ENCODE results near the gene BIN1.

Gene BIN1

GRCh38 chr2:127093648-127094210 is 13.2 kb downstream of the BIN1 start:
- in situ Hi-C loops (cut with HindIII; ENCODE audit: low sequenced_read_pairs) = no loop called here

- in situ Hi-C loops (cut with HindIII; ENCODE audit: low sequenced_read_pairs) = no loop called here
These were observed 13.9 kb downstream of the BIN1 start for GRCh38 chr2:127092901-127093516.

- in situ Hi-C loops (cut with HindIII; ENCODE audit: low sequenced_read_pairs) = no loop called here
These were observed 14.6 kb downstream of the BIN1 start for GRCh38 chr2:127092306-127092705.

DNA sequence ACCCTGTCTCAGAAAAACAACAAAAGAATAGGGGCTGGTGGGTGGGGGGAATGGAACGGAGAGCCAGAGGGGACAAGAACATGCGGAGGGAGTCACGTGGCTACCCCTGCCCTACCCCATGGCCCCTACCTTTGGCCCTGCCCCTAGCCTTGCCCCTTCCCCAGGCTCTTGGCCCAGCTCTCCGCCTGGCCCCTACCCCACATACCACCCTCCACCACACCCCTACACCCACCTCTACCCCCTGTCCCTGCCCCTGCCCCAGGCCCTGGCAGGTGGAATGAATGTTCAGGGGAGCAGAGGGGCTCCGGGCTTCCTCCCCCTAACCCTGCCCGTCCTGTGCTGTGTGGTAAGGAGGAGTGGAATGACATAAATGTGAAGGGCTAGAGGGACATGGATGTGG is 15.1 kb downstream of the BIN1 start:
- in situ Hi-C loops (cut with HindIII; ENCODE audit: low sequenced_read_pairs) = no loop called here

DNA sequence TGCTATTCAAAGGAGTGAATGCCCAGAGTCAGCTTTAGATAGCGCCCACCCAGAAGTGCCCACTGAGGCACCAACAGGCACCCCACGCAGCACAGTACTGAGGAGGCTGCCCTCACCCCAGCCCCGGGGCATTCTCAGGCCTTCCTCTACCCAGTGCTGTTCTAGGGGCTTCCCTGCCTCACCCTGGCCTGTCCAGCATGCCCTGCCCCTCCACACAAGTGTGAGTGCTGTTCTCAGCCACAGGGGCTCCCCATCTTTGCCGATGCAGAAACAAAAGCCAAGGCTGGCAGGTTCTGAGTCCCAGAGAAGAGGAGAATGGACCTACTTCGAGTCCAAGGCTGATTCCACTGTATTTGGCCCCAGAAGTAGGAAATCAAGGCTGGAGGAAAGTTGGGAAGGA is 15.8 kb downstream of the BIN1 start:
- in situ Hi-C loops (cut with HindIII; ENCODE audit: low sequenced_read_pairs) = no loop called here

GRCh38 chr2:127090281-127091120 is 16.5 kb downstream of the BIN1 start:
- in situ Hi-C loops (cut with HindIII; ENCODE audit: low sequenced_read_pairs) = no loop called here

DNA sequence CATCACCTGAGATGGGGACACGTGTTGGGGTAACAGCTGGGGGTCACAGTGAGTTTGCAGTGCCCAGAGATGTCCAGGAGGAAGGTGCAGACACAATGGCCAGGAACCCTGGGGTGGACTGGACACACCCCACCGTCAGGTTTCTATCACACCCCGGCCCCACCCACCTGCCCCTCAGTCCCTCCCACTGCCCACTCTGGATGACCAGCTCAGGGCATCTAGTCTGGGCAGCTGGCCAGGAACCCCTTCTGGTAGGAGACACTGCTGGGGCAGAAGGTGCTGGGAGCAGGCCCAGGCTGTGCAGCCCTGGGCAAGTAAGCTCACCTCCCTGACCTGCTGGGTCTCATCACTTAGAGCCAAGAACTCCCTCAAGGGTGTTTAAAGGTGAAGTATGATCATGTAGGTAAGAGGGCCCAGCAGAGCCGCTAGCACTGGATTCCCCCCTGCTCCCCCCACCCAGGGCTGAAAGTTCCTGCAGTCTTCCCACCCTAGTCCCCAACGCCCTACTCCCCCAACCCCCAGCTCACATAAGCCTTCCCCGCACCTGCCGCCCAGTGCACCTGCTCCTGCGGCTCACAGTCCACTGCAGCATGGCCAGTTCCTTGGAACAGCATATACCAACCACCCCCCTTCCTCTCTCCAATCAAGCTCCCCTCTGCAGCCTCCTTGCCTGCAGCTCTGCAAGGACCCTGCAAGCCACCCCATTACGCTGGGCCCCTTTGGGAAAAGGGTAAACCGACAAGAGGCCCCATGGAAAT is 17.3 kb downstream of the BIN1 start:
- in situ Hi-C loops (cut with HindIII; ENCODE audit: low sequenced_read_pairs) = no loop called here

DNA sequence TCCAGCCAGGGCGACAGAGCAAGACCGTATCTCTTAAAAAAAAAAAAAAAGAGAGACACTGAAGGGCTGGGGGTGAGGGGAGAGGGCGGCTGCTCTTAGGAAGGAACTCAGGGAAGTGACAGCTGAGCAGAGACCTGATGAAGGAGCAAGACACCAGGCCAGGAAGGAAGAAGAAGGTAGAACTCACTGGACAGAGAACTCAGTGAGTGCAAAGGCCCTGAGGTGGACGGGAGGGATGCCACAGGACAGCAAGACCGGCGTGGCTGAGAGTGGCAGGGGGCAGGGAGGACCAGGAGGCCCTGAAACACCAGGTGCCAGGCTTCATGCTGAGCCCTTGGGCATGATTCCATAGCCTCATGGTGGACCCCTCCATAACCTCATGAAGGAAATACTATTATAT is 18.2 kb downstream of the BIN1 start:
- in situ Hi-C loops (cut with HindIII; ENCODE audit: low sequenced_read_pairs) = no loop called here

DNA sequence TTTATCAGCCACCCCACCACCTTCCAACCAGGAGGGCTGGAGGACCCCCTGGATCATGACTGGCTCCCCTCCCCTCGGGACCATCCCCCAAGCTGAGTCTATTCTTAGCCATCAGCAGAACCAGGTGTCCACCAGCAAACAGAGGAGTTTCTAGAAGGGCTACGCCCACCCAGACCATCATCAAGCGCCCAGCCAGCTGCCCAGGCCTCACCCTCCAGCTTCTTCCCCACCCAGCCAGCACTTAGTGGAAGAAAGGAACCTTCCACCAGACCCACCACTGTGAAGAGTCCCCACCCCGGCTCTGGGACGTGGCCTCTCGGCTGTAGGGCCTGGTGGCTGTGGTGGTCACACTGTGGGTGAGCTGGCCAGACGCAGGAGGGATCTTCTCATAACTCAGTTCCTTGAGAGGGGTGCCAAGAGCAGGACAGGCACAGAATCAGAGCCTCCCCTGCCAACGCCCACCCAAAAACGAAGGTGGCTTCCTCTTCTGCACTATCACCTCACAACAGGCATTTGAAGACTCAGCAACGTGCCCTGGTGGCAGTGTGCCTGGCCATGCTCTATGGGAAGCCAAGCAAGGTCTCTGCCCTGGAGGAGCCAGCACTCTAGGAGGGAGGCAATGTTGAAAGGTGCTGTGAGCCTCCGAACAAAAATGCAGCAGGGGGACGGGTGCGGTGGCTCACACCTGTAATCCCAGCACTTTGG is 19.0 kb downstream of the BIN1 start:
- in situ Hi-C loops (cut with HindIII; ENCODE audit: low sequenced_read_pairs) = no loop called here

- in situ Hi-C loops (cut with HindIII; ENCODE audit: low sequenced_read_pairs) = no loop called here
These were observed 19.8 kb downstream of the BIN1 start for GRCh38 chr2:127086990-127087790.

DNA sequence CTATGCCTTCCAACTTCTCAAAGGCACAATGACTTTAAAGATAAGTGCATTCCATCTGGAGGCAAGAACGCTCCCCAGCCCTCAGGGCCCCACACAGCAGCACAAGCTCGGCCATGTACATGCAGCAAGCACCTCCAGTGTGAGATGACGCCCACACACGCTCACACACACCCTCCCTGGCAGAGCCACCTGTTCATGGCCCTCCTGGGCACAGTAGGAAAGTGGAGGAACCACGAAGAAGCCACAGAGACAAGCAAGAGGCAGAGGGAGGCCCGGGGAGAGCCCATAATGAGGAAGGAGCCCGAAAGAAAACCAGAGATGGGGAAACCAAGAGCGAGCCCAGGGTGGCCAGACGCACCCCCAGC is 21.7 kb downstream of the BIN1 start:
- in situ Hi-C loops (cut with HindIII; ENCODE audit: low sequenced_read_pairs) = no loop called here

DNA sequence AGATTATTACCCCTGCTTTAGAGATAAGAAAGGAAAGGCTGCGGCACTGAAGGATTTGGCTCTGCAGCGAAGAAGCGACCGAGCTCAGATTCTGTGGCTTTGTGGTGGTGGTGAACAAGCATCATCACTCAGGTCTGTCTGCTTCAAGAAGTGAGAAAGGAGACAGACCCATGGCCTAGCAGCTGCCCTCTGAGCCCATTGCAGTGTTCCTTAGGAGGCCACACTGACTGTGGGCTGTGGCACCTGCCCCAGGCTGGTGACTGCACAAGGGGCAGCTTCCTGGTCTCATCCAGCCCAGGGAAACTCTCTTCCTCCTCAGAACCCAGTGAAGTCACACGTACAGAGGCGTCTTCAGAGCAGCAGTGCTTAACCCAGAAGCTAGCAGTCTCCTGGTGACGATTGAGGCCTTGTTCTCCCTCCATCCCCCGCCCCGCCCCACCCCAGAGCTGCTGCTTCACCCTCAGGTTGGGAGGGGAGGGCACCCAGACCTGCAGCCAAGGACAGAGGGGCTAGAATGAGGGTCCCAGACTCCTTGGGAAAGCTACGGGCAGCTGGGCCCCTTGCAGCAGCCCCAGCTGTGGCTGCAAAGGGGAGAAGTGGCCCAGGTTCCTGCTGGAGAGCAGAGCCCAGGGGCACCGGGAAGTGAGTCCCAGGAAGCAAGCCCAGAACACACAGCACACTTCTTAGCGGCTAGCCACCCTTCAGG is 22.2 kb downstream of the BIN1 start:
- in situ Hi-C loops (cut with HindIII; ENCODE audit: low sequenced_read_pairs) = no loop called here

DNA sequence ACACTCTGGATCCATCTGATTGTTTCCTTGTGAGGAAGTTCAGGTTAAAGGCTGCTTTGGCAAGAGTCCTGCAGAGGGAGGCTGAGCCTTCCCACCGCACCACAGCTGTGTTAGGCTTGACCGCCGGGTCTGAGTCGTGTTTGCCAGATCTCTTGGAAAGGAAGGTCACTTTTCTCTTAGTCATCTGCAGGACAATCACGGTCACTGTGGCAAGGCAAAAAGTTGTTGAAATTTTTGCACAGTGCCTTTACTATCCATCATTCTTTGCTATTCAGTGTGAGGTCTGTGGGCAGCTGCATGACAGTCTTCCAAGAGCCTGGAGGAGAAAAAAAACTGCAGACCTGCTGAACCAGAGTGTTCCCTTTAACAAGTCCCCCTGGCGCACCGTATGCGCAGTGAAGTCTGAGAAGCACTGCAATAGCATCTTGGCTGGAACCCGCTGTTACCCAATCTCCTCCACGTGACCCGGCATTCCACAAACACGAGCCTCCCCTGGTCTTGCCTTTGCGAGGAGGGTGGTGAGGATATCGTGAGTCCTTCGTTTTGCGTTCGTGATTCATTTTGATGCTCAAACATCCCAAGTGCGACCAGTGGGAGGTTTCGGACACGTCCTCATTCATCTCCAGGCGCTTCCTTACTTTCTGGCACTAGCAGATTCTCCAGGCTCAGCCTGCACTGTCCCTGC is 23.0 kb downstream of the BIN1 start:
- in situ Hi-C loops (cut with HindIII; ENCODE audit: low sequenced_read_pairs) = no loop called here

GRCh38 chr2:127082974-127083373 is 24.0 kb downstream of the BIN1 start:
- in situ Hi-C loops (cut with HindIII; ENCODE audit: low sequenced_read_pairs) = no loop called here

- in situ Hi-C loops (cut with HindIII; ENCODE audit: low sequenced_read_pairs) = no loop called here
These were observed 24.9 kb downstream of the BIN1 start for GRCh38 chr2:127081826-127082633.

DNA sequence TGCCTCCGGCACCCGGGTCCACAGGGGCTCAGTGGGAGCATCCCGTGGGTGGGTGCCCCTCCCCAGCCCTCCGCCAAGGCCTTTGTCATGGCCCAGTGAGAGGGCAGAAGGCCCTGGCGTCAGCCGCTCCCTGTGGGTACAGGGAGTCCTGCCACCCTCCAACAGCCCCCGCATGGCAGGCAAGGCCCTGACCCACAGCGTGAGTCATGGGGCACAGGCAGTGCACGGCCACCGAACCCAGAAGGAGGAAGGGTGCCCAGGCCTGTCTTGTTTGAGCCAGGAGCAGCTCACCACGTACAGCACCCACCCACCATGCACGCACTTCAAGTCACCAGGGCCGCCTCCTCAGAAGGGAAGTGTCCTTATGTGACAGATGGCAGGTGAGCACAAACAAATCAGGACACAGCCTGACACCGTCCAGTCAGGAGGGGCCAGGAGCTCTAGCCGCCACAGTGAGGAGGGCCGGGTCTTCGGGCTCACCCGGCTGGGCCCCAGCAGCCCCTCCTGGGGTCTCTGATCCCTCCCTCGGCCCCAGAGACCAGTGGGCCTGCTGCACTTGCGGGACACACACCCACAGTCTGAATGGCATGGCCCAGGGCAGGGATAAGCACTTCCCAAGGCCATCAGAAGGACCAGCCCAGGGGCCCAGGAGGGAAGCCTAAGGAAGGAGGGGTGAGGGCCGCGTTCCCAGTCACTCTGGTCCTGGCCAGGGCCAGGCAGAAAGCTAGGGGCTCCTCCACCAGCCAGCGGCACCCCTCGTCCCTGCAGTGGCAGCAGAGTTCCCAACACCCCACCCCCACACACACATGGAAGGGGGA is 25.8 kb downstream of the BIN1 start:
- in situ Hi-C loops (cut with HindIII; ENCODE audit: low sequenced_read_pairs) = no loop called here

- in situ Hi-C loops (cut with HindIII; ENCODE audit: low sequenced_read_pairs) = no loop called here
These were observed 26.6 kb downstream of the BIN1 start for GRCh38 chr2:127080226-127080937.
